H1 (cell line): ENCODE measurements around the gene PPP3R2. TPM values are rescaled to one million over a fixed set of nuclear protein-coding genes. Genes with fewer than 3 reads are reported as not detected.

Experiments
- CTCF ChIA-PET: fragments of 300-600 bp; sonication (Branson Sonifier 250); formaldehyde crosslinking; loops from one replicate; lab custom pipeline; 2021; ENCODE audit not compliant: partially characterized antibody; lab: Charles Lee
- POLR2A ChIA-PET: fragments of 300-600 bp; sonication (Branson Sonifier 250); formaldehyde crosslinking; loops from one replicate; lab custom pipeline; 2021; ENCODE audit warnings: inconsistent platforms; ENCODE audit not compliant: partially characterized antibody; lab: Charles Lee
- DNase-seq, 2 experiments: peaks; one replicate each; pipeline versions ENCODE4 v3.0.0 to v3.0.0-alpha.2; 2010 to 2022; ENCODE audit warnings: low spot score in 2 of 2, low read depth in 1 of 2, mixed read lengths in 1 of 2
- FAIRE-seq: peaks from 2 replicates; lab custom pipeline; 2011; peaks lifted over from hg19 to GRCh38; lab: Jason Lieb, UNC
- H2AFZ ChIP-seq: 2 replicates; pipeline ENCODE4 v1.8.1; 2012; ENCODE audit warnings: low read length, inconsistent platforms
- H2AK5ac ChIP-seq: 2 replicates; pipeline ENCODE4 v1.6.1; 2013; ENCODE audit warnings: low read depth, low read length
- H2BK120ac ChIP-seq: replicated peaks from 2 replicates; pipeline ENCODE3; 2013; ENCODE audit warnings: low read depth, low read length, inconsistent platforms
- H2BK12ac ChIP-seq: 2 replicates; pipeline ENCODE4 v1.6.1; 2013; ENCODE audit warnings: low read depth, low read length
- H2BK15ac ChIP-seq: 2 replicates; pipeline ENCODE4 v1.6.1; 2013; ENCODE audit warnings: low read length
- H2BK20ac ChIP-seq: 2 replicates; pipeline ENCODE4 v1.6.1; 2013; ENCODE audit warnings: low read length
- H2BK5ac ChIP-seq: 2 replicates; pipeline ENCODE4 v1.6.1; 2013; ENCODE audit warnings: low read depth, low read length
- H3K14ac ChIP-seq: 2 replicates; pipeline ENCODE4 v1.6.1; 2013; ENCODE audit warnings: inconsistent platforms; ENCODE audit not compliant: insufficient read length
- H3K18ac ChIP-seq: 2 replicates; pipeline ENCODE4 v1.6.1; 2013; ENCODE audit warnings: low read length; ENCODE audit errors: extremely low read depth
- H3K23ac ChIP-seq: 2 replicates; pipeline ENCODE4 v1.6.1; 2013; ENCODE audit warnings: inconsistent platforms; ENCODE audit not compliant: insufficient read length
- H3K23me2 ChIP-seq: 2 replicates; pipeline ENCODE4 v1.6.1; 2013; ENCODE audit warnings: low read depth, low read length
- H3K27ac ChIP-seq: 2 replicates; pipeline ENCODE4 v1.6.1; 2011; ENCODE audit warnings: low read depth, low read length, inconsistent platforms
- H3K27me3 ChIP-seq, 4 experiments: replicated peaks in 1 of 4; 1 replicate in 1 of 4; 2 replicates in 3 of 4; pipeline versions ENCODE4 v1.6.1 to v1.8.1; 2011 to 2013; ENCODE audit warnings: low read length in 3 of 4, mild to moderate bottlenecking in 3 of 4, inconsistent platforms in 2 of 4, mixed read lengths in 2 of 4, moderate library complexity in 1 of 4; ENCODE audit not compliant: control insufficient read depth in 3 of 4, insufficient read depth in 3 of 4; ENCODE audit errors: extremely low read depth in 1 of 4
- H3K36me3 ChIP-seq, 4 experiments: 2 replicates each; pipeline versions ENCODE4 v1.6.1 to v1.8.1; 2011 to 2013; ENCODE audit warnings: mild to moderate bottlenecking in 4 of 4, low read length in 3 of 4, moderate library complexity in 2 of 4, control low read depth in 1 of 4, inconsistent platforms in 1 of 4; ENCODE audit not compliant: insufficient read depth in 4 of 4, control insufficient read depth in 2 of 4
- H3K4ac ChIP-seq: replicated peaks from 2 replicates; pipeline ENCODE3; 2013; ENCODE audit warnings: low read length, low read depth, mixed read lengths, inconsistent platforms; ENCODE audit not compliant: insufficient read length
- H3K4me1 ChIP-seq, 4 experiments: replicated peaks in 1 of 4; 1 replicate in 1 of 4; 2 replicates in 3 of 4; pipeline versions ENCODE4 v1.6.1 to v1.8.1; 2011 to 2013; ENCODE audit warnings: low read length in 3 of 4, inconsistent platforms in 2 of 4, mixed read lengths in 1 of 4; ENCODE audit not compliant: insufficient read depth in 4 of 4, control insufficient read depth in 3 of 4
- H3K4me2 ChIP-seq, 2 experiments: 2 replicates each; pipeline versions ENCODE4 v1.6.1 to v1.8.1; 2011 to 2013; ENCODE audit warnings: low read depth in 2 of 2, low read length in 2 of 2, control low read depth in 1 of 2, inconsistent platforms in 1 of 2, mild to moderate bottlenecking in 1 of 2; ENCODE audit not compliant: insufficient read depth in 1 of 2
- H3K4me3 ChIP-seq, 4 experiments: fragments of 200-600, 300-600 bp in 1 of 4; sonication (generic), shearing (Covaris generic), sonication (Bioruptor Twin) in 1 of 4; 2 replicates each; pipeline versions ENCODE4 v1.5.1 to v1.8.1; 2011 to 2016; ENCODE audit warnings: low read length in 4 of 4, low read depth in 3 of 4, control low read depth in 2 of 4, inconsistent platforms in 2 of 4, mild to moderate bottlenecking in 2 of 4, mixed read lengths in 1 of 4, moderate library complexity in 1 of 4; ENCODE audit not compliant: insufficient read depth in 2 of 4; ENCODE audit errors: extremely low read depth in 1 of 4
- H3K56ac ChIP-seq: replicated peaks from 2 replicates; pipeline ENCODE3; 2013; ENCODE audit warnings: low read depth, mild to moderate bottlenecking, mixed read lengths, low read length, inconsistent platforms; ENCODE audit not compliant: insufficient read length
- H3K79me1 ChIP-seq: 2 replicates; pipeline ENCODE4 v1.6.1; 2013; ENCODE audit warnings: low read depth, low read length, control low read depth
- H3K79me2 ChIP-seq, 2 experiments: 2 replicates each; pipeline versions ENCODE4 v1.6.1 to v1.8.1; 2012 to 2013; ENCODE audit warnings: low read length in 2 of 2, mild to moderate bottlenecking in 2 of 2, inconsistent platforms in 1 of 2; ENCODE audit not compliant: insufficient read depth in 2 of 2, control insufficient read depth in 1 of 2
- H3K9ac ChIP-seq, 4 experiments: replicated peaks in 1 of 4; 1 replicate in 1 of 4; 2 replicates in 3 of 4; pipeline versions ENCODE4 v1.6.1 to v1.8.1; 2011 to 2013; ENCODE audit warnings: low read depth in 3 of 4, low read length in 3 of 4, control low read depth in 2 of 4, mild to moderate bottlenecking in 2 of 4, moderate library complexity in 2 of 4, inconsistent platforms in 1 of 4; ENCODE audit errors: extremely low read depth in 1 of 4
- H3K9me3 ChIP-seq, 2 experiments: 2 replicates each; pipeline versions ENCODE4 v1.6.1 to v1.8.1; 2012 to 2013; ENCODE audit warnings: mild to moderate bottlenecking in 2 of 2, moderate library complexity in 2 of 2, control low read depth in 1 of 2, inconsistent platforms in 1 of 2, low read depth in 1 of 2, low read length in 1 of 2, mixed read lengths in 1 of 2; ENCODE audit not compliant: insufficient read depth in 2 of 2
- H4K20me1 ChIP-seq, 2 experiments: replicated peaks in 1 of 2; 2 replicates each; pipeline versions ENCODE3 to v1.8.1; 2011 to 2013; ENCODE audit warnings: inconsistent platforms in 2 of 2, low read length in 2 of 2, mild to moderate bottlenecking in 1 of 2; ENCODE audit not compliant: insufficient read depth in 2 of 2, control insufficient read depth in 1 of 2
- H4K5ac ChIP-seq: 2 replicates; pipeline ENCODE4 v1.6.1; 2013; ENCODE audit warnings: low read length, low read depth, mixed read lengths, inconsistent platforms; ENCODE audit not compliant: insufficient read length
- H4K8ac ChIP-seq: 2 replicates; pipeline ENCODE4 v1.8.0; 2013; ENCODE audit warnings: mild to moderate bottlenecking, moderate library complexity, low read length, inconsistent platforms; ENCODE audit not compliant: insufficient read depth; ENCODE audit errors: extremely low read depth
- H4K91ac ChIP-seq: replicated peaks from 2 replicates; pipeline ENCODE3; 2013; ENCODE audit warnings: low read length, mixed read lengths, inconsistent platforms; ENCODE audit not compliant: insufficient read length
- CHD1 ChIP-seq: IDR thresholded peaks from 2 replicates; pipeline ENCODE4 v1.6.1; 2012; ENCODE audit warnings: low read depth, low read length, improper control_type of control experiment
- polyA plus RNA-seq, 7 experiments: library from polyadenylated mRNA; depleted of rRNA in 3 of 7; stranded (reverse) in 5 of 7; unstranded in 2 of 7; fragments of >200 nt in 5 of 7; fragments of 200-250 nt in 2 of 7; gene quantifications; 1 replicate in 5 of 7; 2 replicates in 1 of 7; 4 replicates in 1 of 7; pipeline versions ENCODE4 v1.2.1 to v1.2.3, GENCODE V29; 2011 to 2013; ENCODE audit warnings: missing spikeins in 2 of 7, mixed read lengths in 2 of 7
- total RNA-seq: library from RNA; stranded (reverse); fragmentation: NEBNext Ultra II Directional; extraction: Animal tissue kit (Norgen Biotek cat#: 25700); gene quantifications from 2 replicates; pipeline ENCODE4 v1.2.1, GENCODE V29; 2021

PPP3R2 gene
- total and polyA plus RNA-seq, 2 of the 8 experiments (the other 6 are each of a cell fraction or from before 2014, with no cell fraction given) = not detected

DNA sequence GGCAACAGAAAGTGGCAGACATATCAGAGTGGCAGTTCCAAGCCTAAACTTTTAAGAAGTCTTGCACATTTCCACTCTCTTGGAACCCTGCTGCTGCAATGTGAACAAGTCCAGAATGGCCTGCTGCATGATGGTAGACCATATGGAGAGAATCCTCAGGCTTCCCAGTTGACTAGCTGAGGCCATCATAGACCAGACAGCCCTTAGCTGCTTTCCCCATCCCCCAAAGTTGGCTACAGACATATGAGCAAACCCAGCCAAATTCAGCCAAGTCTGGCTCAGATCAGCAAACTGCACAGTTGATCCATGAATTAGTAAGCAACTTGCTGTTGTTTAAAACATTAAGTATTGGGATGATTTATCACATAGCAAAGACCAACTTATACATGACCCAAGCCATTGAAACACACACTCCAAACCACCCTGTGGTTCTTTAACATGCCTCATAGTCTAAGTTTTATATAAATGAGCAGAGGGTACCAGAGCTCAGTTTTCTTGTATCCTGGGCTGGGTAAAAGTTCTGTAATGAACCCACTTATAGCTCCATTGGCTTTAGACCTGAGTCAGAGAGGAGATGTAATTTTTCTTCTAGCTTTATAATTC, 19.9 kb downstream of the PPP3R2 start:
- no peak overlapping the region for H3K14ac ChIP-seq
- H3K4me2 ChIP-seq = no peak overlapping the region
- H2AFZ ChIP-seq = no peak overlapping the region
- no peak overlapping the region for H3K56ac ChIP-seq
- no peak overlapping the region for H2BK20ac ChIP-seq
- H2AK5ac ChIP-seq = no peak overlapping the region
- POLR2A ChIA-PET = interaction anchor here (0.6 kb wide), 1 partner anchor 22 kb away, joined by 3 read pairs; no protein-coding TSS in a partner anchor
- no peaks in the 10 kb centered on the region for H3K9me3 ChIP-seq
- H3K4ac ChIP-seq = no peak overlapping the region
- H4K20me1 ChIP-seq = no peaks in the 10 kb centered on the region
- H3K36me3 ChIP-seq = peaks cover 0 to 6% (median 0%) of the 10 kb centered on the region in 4 experiments; a peak in 1 of 8 replicates
- H3K79me2 ChIP-seq = no peaks in the 10 kb centered on the region
- no peaks in the 10 kb centered on the region for H3K23me2 ChIP-seq
- DNase-seq (no peak), FAIRE-seq (no peak)
- H3K4me1 ChIP-seq = peaks cover 0 to 16% (median 4%) of the 10 kb centered on the region in 4 experiments; a peak in 3 of 7 replicates
- H3K27me3 ChIP-seq = no peaks in the 10 kb centered on the region
- no peak overlapping the region for H3K27ac ChIP-seq
- no peak overlapping the region for H3K9ac ChIP-seq
- no peak overlapping the region for H4K91ac ChIP-seq
- no peak overlapping the region for H3K23ac ChIP-seq
- no peak overlapping the region for H2BK12ac ChIP-seq
- H2BK120ac ChIP-seq = no peak overlapping the region
- CTCF ChIA-PET = interaction anchor here (1.1 to 1.8 kb wide), 4 partner anchors 24 to 126 kb away, joined by 3 to 4 read pairs (median 4); no protein-coding TSS in a partner anchor
- no peak overlapping the region for H2BK5ac ChIP-seq
- no peak overlapping the region for H3K4me3 ChIP-seq
- H4K5ac ChIP-seq = no peak overlapping the region
- no peak overlapping the region for H3K18ac ChIP-seq
- no peak overlapping the region for H2BK15ac ChIP-seq
- H3K79me1 ChIP-seq = no peaks in the 10 kb centered on the region
- H4K8ac ChIP-seq = no peak overlapping the region
- no peak for TF ChIP-seq CHD1
